HG02642 (cell line): ENCODE measurements around the gene CAMKMT.
A peak's percentile ranks its signal among the peaks of the same experiment; 100 is the strongest.

ENCODE experiments used
- ATAC-seq: cut with Tn5 transposase; IDR thresholded peaks from one replicate; pipeline ENCODE4 v1.9.1; 2021; ENCODE audit warnings: mild to moderate bottlenecking; ENCODE audit not compliant: unreplicated experiment, poor library complexity

The CAMKMT gene

DNA sequence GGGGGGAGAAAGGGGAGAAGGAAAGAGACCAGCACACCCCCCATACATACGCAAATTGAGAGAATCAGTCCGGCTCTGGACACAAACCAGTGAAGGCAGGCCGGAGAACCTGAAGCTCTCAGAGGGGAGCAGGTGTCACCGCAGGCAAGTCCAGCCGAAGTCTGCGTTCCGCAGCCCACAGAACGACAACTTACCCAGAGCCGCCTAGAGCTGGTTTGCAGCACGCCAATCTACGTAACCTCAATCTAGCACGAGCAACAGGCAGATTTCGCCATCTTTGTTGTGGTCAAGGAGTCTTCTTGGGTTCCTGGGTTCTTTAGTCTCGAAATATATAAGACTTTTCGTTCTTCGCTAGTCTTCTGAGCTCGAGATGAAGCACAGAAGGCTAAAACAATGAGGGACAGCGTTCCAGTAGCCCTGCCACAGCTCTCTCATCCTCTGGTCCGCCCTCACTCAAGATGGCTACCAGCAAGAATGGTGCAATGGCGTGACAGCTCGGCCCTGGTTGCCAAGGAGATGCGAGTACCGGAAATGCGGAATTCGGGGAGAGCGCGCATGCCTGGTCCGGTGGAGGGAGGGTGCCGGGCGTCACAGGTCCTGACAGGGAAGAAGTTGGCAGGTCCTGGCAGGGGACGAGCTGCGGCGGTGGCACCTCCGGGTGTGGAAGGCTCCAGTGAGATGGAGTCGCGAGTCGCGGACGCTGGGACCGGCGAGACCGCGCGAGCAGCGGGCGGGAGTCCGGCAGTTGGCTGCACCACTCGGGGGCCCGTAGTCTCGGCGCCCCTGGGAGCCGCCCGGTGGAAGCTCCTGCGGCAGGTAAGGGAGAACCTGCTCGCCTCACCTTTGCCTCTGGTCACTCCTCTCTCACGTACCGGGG is at the start of gene CAMKMT, which contains the start of gene PREPL:
TSS of gene CAMKMT (plus strand) at position 618 of the 877 bp plus-strand sequence.
TSS of gene PREPL (minus strand) at position 165 of the 877 bp plus-strand sequence. CDS start 15,152 bp downstream, outside the sequence.
- peak; percentile 83 for ATAC-seq

- no peak for ATAC-seq
These were observed 47.4 kb upstream of the CAMKMT start for GRCh38 chr2:44314362-44314761.

- ATAC-seq: no peak
These were observed 45.8 kb upstream of the CAMKMT start for GRCh38 chr2:44315945-44316344.

GRCh38 chr2:44320832-44321231 is 40.9 kb upstream of the CAMKMT start:
- ATAC-seq: no peak

- ATAC-seq: no peak
These were observed 40.4 kb upstream of the CAMKMT start for GRCh38 chr2:44321360-44321759.

- ATAC-seq: no peak
These were observed 36.7 kb upstream of the CAMKMT start for GRCh38 chr2:44324971-44325426.

DNA sequence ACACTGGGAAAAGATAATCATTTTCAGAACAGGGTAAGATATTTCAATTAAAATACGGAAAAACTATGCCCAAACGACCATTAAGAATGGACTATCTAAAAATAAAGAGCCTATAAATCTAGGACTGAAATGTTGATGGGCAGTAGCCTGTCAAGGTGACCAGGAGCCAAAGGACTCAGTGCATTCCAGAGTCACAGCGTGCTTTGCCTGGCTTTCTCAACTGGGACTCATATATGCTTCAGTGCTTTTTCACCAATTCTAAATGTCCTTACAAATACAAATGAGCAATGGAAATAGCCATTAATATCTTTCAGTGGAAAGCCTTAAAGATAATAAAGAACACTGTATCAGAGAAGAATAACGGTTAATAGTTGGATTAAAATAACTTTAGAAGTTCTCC is 35.9 kb upstream of the CAMKMT start:
- no peak for ATAC-seq

- no peak for ATAC-seq
These were observed 35.0 kb upstream of the CAMKMT start for GRCh38 chr2:44326548-44327264.

DNA sequence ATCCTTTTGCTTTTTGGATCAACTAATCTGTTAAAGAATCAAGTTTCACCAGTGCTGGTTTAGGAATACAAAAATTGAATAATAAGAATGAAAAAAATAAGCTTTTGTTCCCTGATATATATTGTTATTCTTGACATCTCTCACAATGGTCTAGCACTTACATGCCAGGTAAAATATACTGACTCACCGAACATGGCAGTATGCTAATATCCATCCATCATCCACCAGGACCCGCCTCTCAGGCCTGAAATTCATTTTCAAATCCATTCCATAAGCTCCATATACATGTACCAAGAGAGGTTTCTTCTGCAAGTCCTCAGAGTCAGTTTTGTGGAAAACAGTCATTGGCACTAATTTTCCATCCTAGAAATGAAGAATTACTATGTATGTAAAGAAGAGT is 33.0 kb upstream of the CAMKMT start:
- ATAC-seq: no peak

DNA sequence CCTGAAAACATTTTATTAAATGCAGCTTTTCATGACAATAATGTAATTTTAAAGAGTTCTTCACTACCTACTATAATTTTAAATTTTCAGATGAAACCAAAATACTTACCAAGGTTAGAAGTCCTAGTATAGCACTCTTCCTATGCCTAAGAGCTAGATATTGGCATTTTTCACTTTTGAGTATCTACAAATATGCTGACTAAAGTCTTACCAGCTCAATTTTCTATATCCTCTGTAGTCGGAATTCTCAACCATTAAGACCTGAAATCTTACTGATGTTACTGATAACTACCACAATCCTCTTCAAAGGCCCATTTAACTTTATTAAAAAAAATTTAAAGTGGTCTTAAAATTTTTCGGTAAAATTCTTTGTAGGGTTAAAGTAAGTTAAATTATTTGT is 32.4 kb upstream of the CAMKMT start:
- no peak for ATAC-seq

GRCh38 chr2:44330801-44331200 is 30.9 kb upstream of the CAMKMT start:
- no peak for ATAC-seq

DNA sequence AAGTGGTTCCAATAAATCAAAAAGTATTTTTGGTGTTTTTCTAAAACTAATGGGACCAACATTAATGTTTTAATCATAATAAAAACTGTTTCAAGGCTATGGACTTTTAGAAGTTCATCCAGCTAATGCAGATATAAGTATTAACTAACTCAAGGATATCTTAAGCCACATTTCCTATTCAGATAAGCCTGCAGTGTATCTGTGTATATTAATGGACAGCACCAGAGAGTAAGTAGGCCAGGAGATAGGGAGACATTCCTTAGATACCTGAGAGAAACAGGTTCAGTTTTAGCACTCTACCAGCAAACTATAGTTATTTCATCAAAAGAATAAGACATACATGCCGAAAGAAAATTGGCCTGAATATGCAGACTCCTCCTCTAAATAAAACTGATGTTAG is 27.8 kb upstream of the CAMKMT start:
- ATAC-seq: no peak

GRCh38 chr2:44335806-44336538 is 25.8 kb upstream of the CAMKMT start:
- no peak for ATAC-seq

DNA sequence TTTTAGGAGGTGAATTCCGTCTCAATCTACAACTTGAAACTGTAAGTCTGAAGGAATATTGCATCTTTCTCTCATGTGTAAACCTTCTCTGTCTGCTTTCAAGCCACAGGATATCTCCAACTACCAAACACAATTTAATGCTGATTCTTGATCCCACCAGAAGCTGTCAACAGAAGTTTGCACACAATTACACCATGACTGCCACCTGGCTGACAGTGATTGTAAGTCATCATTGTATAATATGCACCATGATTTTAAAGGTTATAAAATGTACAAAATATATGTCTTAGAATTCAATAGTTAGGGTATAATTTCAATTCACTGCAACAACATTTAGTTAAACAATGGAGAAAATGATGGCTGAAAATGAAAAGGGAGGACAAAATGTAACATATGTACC is 18.9 kb upstream of the CAMKMT start:
- no peak for ATAC-seq

GRCh38 chr2:44347526-44347925 is 14.2 kb upstream of the CAMKMT start:
- no peak for ATAC-seq

- no peak for ATAC-seq
These were observed 13.3 kb upstream of the CAMKMT start for GRCh38 chr2:44348400-44348799.

GRCh38 chr2:44349506-44349905 is 12.2 kb upstream of the CAMKMT start:
- ATAC-seq: no peak

DNA sequence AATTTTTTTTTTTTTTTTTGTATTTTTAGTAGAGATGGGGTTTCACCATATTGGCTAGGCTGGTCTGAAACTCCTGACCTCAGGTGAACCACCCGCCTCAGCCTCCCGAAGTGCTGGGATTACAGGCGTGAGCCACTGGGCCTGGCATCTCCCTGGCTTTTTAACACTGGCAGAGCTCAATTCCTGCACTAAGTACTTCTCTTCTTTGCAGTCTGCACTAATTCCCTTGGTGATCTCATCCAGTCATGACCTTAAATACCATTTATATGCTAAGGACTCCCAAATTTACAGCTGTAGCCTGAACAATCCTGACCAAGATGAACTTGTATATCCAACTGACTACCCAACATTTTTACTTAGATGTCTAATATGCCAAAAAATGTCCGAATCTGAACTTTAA is 10.7 kb upstream of the CAMKMT start:
- ATAC-seq: no peak

DNA sequence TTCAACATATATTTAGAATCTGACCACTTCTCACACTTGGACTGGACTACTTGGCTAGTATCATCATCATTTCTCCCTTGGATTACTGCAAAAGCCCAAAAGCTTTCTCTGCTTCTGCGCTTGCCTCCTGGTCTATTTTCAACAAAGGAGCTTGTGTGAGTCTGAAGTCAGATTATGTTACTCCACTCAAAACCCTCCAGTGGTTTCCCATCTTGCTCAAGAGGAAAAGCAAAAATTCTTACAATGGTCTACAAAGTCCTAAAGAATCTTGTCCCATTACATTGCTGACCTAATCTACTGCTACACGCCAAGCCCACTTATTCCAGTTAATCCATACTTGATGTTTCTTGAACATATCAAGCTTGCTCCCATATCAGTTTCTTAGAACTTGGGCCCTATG is 10.1 kb upstream of the CAMKMT start:
- no peak for ATAC-seq

DNA sequence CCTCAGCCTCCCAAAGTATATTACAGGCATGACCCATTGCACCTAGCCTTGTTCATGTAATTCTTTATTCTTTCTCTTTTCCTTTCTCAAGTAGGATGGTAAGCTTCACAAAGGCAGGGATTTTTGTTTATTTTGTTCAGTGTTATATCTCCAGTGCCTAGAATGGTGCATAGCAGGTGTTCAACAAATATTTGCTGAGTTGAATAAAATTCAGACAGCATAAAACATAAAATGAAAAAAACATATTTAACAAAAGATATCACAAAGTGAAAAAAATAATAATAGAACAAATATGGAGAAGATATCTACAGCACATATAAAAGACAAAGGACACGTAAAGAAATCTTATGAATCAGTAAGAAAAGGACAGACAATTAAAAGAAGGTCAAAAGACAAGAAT is 9.2 kb upstream of the CAMKMT start:
- no peak for ATAC-seq

GRCh38 chr2:44354761-44355160 is 7.0 kb upstream of the CAMKMT start:
- ATAC-seq: no peak
